Metanephros (tissue), 1 donor: ENCODE results near the gene DCHS1. TPM values are rescaled to one million over a fixed set of nuclear protein-coding genes. Genes with fewer than 3 reads are reported as not detected.

Experiments used
- total RNA-seq: library from RNA; depleted of rRNA; stranded (reverse); fragments of >200 nt; gene quantifications from one replicate; pipeline ENCODE4 v1.2.3, GENCODE V29; 2014

Gene DCHS1, protein sequence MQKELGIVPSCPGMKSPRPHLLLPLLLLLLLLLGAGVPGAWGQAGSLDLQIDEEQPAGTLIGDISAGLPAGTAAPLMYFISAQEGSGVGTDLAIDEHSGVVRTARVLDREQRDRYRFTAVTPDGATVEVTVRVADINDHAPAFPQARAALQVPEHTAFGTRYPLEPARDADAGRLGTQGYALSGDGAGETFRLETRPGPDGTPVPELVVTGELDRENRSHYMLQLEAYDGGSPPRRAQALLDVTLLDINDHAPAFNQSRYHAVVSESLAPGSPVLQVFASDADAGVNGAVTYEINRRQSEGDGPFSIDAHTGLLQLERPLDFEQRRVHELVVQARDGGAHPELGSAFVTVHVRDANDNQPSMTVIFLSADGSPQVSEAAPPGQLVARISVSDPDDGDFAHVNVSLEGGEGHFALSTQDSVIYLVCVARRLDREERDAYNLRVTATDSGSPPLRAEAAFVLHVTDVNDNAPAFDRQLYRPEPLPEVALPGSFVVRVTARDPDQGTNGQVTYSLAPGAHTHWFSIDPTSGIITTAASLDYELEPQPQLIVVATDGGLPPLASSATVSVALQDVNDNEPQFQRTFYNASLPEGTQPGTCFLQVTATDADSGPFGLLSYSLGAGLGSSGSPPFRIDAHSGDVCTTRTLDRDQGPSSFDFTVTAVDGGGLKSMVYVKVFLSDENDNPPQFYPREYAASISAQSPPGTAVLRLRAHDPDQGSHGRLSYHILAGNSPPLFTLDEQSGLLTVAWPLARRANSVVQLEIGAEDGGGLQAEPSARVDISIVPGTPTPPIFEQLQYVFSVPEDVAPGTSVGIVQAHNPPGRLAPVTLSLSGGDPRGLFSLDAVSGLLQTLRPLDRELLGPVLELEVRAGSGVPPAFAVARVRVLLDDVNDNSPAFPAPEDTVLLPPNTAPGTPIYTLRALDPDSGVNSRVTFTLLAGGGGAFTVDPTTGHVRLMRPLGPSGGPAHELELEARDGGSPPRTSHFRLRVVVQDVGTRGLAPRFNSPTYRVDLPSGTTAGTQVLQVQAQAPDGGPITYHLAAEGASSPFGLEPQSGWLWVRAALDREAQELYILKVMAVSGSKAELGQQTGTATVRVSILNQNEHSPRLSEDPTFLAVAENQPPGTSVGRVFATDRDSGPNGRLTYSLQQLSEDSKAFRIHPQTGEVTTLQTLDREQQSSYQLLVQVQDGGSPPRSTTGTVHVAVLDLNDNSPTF (N-terminal part only)
- 73.7 TPM for total RNA-seq

DNA sequence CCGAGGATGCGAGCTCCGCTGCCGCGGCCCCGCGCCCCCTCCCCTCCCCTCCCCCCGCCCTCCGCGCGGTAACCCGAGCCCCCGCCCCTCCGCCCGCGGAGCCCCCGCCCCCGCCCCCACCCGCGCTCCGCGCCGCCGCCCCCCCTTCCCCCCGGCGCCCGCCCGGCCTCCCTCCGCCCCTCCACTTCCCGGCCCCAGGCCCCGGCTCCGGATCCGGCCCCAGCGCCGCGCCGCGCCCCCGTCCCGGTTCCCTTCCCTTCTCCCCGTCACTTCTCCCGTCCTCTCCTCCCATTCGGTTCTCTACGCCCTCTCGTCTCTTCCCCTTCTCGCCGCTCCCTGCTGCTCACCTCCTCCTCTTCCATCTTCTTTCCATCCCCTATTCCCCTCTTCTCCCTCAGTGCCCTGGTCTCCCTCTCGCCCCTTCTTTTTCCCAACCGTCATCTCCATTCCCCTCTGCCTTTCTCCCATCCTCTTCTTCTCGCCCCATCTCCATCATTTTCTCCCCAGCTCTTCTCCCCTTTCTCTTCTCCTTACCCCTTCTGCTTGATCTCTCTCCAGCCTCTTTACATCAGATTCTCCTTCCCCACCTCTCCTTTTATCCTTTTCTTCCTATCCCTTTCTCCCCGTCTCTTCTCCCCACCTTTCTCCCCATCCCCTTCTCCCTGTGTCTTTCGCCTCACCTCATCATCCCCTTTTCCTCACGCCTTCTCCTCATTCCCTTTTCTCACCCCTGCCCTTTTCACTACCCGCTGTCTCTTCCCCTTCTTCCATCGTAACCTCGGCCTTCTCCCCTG is at the start of gene DCHS1:
Gene DCHS1, minus strand, starts transcription at position 20 of the 794 bp plus-strand sequence. CDS start 14,196 bp downstream, outside the sequence.

DNA sequence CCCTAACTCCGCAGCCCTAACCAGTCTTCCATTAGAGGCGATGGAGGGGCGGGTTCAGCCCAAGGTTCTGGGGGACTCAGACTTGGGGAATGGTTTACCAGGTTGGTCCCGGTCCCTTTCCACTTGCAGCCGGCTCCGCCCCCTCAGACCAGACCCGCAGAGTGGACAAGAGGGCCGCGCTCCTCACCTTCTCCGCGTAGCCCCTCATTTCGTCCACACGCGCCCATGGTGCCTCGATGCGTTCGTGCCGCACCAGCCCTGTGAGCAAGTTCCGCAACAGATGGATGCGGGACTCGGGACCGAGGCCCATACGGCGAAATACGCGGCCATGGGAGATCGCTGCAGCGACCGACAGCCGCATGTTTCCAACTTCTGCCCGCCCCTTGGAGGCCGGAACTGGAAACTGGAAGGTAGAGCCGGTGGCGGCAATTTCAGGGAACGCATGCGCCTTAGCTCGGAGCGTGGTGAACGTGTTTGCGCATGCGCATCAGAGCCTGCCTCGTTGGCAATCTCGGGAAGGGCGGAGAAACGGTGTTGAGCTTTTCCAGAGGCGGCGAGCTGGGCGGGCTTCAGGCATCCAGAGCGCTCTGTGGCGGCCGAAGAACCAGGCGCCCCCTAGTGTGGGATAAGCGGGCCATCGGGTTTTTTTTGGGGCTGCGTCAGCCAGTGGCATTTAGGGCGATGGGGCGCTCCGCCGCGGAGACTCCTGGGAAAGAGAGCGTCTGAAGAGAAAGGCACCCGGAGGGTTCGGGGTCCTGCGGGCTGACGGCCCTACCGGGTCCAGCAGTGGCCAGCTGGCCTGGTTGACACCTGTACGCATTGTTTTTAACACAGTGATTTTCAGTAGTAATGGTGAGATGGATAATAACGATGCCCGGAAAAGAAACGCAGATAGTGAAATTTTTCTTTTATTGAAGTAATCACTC is 27.6 kb upstream of the DCHS1 start, which contains the start of gene MRPL17:
Gene MRPL17, minus strand, starts transcription at position 405 of the 926 bp plus-strand sequence. Its CDS starts 44 bp downstream, at position 361.

DNA sequence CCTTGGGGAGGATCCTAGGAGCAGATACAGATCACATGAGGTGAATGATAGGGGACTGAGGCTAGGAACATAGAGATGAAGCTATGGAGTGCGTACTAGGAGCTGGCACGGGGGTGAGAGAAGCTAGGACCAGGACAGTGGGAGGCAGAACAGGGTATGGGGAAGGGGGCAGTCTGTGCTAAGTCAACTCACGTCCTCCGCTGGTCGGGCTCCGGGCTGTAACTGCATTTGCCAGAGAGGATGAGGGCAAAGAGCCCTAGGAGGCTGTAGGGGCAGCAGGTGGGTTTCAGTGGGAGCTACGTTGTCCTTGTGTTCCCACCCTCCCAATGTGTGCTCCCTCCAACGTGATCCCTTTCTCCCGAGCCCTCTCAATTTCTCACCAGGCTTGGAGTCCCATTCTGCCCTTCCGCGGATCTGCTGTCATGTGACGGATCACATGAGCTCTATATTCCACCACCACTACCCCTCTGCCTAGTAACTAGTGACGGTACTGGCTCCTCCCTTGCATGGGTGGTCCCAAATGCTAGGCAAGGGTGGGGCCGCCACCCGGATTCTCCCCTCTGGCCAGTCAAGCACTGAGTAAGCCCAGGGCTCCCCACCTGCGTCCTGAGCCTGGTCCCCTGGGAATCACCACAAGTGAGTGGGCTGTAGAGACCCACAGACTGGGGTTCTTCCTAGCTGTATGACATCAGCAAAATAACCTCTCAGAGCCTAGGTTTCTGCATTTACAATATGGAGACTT is 36.4 kb downstream of the DCHS1 start, which contains the start of gene TPP1:
Gene TPP1, minus strand, starts transcription at position 419 of the 742 bp plus-strand sequence. Its CDS starts 22 bp downstream, at position 397.

DNA sequence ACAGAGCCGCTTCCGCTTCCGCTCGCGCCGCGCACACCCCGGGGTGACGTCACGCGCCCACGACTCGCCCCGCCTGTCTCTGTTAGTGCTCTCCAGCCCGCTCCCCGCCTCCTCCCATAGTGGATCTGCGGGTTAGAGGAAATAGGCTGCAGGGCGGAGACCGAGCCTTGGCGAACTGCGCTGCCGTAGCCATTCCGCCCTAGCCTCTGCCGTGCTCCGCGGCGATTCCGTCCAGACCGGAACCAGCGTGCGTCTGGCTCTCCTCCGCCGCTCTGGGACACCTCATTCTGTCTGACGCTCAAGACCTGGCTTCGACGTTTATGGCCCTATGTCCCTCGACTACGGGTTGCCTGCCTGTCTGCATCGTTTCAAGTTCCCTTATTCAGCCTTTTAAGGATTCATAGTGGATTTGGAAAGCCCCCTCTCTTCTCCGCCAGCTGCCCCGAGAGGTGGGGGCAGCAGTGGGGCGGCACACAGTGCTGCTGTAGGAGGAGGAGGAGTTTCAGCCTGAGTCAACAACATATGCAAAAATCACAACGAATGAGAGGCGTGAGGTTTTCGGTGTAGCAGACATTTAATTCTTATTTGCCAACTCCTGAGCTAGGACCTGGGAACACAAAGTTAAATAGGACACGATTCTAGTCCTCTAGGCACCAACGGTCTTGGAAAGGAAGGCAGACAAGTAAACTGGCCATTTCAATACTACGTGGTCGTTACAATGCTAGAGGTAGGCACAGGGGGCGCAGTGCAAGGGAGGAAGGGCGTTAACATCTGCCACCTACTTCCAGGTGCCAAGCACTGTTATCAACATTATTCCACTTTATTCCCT is 43.2 kb downstream of the DCHS1 start, which contains the start of gene TAF10:
Gene TAF10, minus strand, starts transcription at position 4 of the 829 bp plus-strand sequence. CDS start 27 bp downstream, outside the sequence.

DNA sequence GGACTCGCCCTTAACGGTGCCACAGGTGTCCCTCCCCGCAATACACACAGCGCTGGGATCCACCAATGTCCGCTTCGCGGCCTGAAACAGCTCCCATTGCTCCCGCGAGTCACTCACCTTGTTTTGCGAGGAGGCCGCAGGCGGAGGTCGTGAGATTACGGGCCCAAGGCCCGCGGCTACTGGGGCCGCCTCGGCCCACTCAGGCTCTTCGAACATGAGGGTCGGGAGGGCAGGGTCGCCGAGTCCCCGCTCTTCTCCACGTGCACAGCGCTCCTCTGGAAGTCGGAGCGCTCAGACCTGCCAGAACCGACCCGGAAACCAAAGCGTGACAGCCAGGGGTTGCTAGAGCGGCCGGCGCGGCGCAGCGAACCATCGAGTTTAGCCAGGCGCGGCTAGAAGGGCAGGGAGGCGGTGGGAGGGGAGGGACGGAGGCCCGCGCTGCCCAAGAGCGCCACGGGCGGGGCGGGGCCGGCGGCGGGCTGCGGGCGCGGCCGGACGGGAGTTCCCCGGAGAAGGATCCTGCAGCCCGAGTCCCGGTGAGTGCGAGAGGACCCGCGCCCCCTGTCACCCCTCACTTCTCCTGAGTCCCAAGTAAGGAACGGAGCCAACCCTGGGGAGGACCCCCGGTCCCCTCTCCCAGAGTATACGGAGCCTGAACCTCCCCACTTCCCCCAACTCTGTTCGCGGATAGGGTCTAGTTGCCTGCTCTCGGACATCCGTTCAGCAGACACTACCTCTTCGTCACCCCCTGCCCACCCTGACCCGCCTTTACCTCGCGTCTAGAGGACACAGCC is 52.1 kb downstream of the DCHS1 start, which contains the start of the genes ILK and RRP8:
Gene ILK, plus strand, starts transcription at position 488 of the 794 bp plus-strand sequence. CDS start 498 bp downstream, outside the sequence.
Gene RRP8, minus strand, starts transcription at position 330 of the 794 bp plus-strand sequence. Its CDS starts 114 bp downstream, at position 216.

Other genes with a start within 250 kb of the DCHS1 start
- gene APBB1, start 236.7 kb downstream of the DCHS1 start, total RNA-seq: 61.8 TPM
- 2.5 TPM for gene HPX, start 214.8 kb downstream of the DCHS1 start, total RNA-seq
- gene TRIM3, start 181.9 kb downstream of the DCHS1 start, total RNA-seq: 48.8 TPM
- 44.1 TPM for gene ARFIP2, start 174.5 kb downstream of the DCHS1 start, total RNA-seq
- gene TIMM10B, start 174.3 kb downstream of the DCHS1 start, total RNA-seq: 22.5 TPM
- gene DNHD1, start 158.5 kb downstream of the DCHS1 start, total RNA-seq: 11.6 TPM
- 19.6 TPM for gene RRP8, start 52.2 kb downstream of the DCHS1 start, total RNA-seq
- 143 TPM for gene ILK, start 52.0 kb downstream of the DCHS1 start, total RNA-seq
- gene TAF10, start 43.6 kb downstream of the DCHS1 start, total RNA-seq: 56.2 TPM
- gene TPP1, start 36.4 kb downstream of the DCHS1 start, total RNA-seq: 113 TPM
- 40.5 TPM for gene MRPL17, start 27.5 kb upstream of the DCHS1 start, total RNA-seq
- gene OR2AG2, start 116.2 kb upstream of the DCHS1 start, total RNA-seq: 0.18 TPM
- not detected for gene OR2AG1, start 127.2 kb upstream of the DCHS1 start, total RNA-seq
- 0.41 TPM for gene OR6A2, start 143.9 kb upstream of the DCHS1 start, total RNA-seq
- not detected for gene OR10A5, start 189.9 kb upstream of the DCHS1 start, total RNA-seq
- gene OR10A2, start 207.2 kb upstream of the DCHS1 start, total RNA-seq: not detected
- gene OR10A4, start 220.8 kb upstream of the DCHS1 start, total RNA-seq: not detected
- gene OR2D2, start 236.7 kb upstream of the DCHS1 start, total RNA-seq: 0.70 TPM